Activated CD8-positive, alpha-beta T cell treated with anti-CD3 and anti-CD28 coated beads, Interleukin-2, amount 10 ng/mL, durations not matched to agents 7 days and 5 days (primary cell): ENCODE data around the gene NCAM1. TPM values are rescaled to one million over a fixed set of nuclear protein-coding genes. Genes with fewer than 3 reads are reported as not detected.

ENCODE experiments used
- ATAC-seq: fragments of 150-1000 bp; cut with Tn5 transposase; one replicate; pipeline ENCODE4 v1.10.0; 2021; ENCODE audit warnings: moderate library complexity
- CTCF ChIA-PET: fragments of 350-600 bp; sonication (Branson Sonifier 250); formaldehyde crosslinking; loops from one replicate; lab custom pipeline; 2021; ENCODE audit warnings: antibody characterized with exemption; lab: Charles Lee
- POLR2A ChIA-PET: fragments of 350-600 bp; sonication (Branson Sonifier 250); formaldehyde crosslinking; loops from one replicate; lab custom pipeline; 2021; ENCODE audit warnings: antibody characterized with exemption; lab: Charles Lee
- DNase-seq: peaks from one replicate; pipeline ENCODE4 v3.0.0-alpha.2; 2020
- H3K27ac Mint-ChIP-seq: one replicate; pipeline ENCODE4 v1.8.0; 2021; ENCODE audit warnings: mild to moderate bottlenecking, mixed read lengths
- H3K27me3 Mint-ChIP-seq: one replicate; pipeline ENCODE4 v1.8.0; 2021; ENCODE audit warnings: low read depth, mixed read lengths
- H3K36me3 Mint-ChIP-seq: one replicate; pipeline ENCODE4 v1.8.0; 2021; ENCODE audit warnings: low read depth, mixed read lengths
- H3K4me1 Mint-ChIP-seq: one replicate; pipeline ENCODE4 v1.8.0; 2021; ENCODE audit warnings: low read depth, mixed read lengths
- H3K4me3 Mint-ChIP-seq: one replicate; pipeline ENCODE4 v1.8.0; 2021; ENCODE audit warnings: mild to moderate bottlenecking, mixed read lengths
- H3K9me3 Mint-ChIP-seq: one replicate; pipeline ENCODE4 v1.8.0; 2022; ENCODE audit warnings: mixed read lengths; ENCODE audit not compliant: insufficient read depth
- total RNA-seq, 2 experiments: library from RNA; stranded (reverse); gene quantifications; one replicate each; pipeline ENCODE4 v1.2.3, GENCODE V29; 2021

NCAM1 gene
- total RNA-seq, 2 experiments from 2014 or later = 1.4 to 1.8 TPM

DNA sequence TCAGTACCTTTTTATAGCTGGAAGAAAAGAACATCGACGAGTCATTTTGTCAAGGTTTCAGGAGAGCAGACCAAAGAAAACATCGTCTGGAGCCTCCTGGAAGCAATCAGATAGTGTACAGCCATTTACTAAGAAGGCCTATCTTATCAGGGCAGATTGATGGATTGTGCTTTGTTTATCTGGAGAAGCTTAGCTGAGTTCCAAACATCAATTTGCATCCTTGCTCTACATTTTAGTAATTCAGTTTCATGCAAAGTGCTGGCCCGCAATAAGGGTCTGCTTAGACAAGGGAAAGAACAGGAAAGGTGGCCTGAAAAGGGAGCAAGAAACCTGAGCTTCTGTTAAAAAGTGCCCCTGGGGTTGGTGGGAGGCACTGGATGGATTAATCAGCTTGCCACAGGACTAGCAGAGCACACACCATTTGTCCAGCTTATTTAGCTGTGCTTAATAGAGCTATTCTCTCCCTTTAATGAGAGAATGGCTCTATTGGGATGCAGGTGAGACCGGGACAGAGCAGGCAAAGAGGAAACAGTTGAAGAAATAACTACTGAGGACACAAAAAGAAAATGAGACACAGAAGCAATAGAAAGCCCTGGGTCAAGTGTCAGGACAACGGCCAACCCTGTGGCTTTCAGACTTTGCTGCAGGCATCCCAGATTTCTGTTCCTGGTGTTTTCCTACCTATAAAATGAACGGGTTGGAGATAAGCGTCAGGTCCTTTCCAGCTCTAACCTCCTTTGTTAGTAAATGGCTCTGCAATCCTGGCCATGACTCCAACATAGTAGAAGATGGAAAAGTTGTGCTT, 231.1 kb downstream of the NCAM1 start:
- no peak for DNase-seq
- Mint-ChIP-seq H3K36me3 (no peaks in the 10 kb centered on the region), H3K4me3 (no peak overlapping the region), H3K9me3 (no peaks in the 10 kb centered on the region), H3K27ac (no peak overlapping the region), H3K4me1 (no peaks in the 10 kb centered on the region), H3K27me3 (no peaks in the 10 kb centered on the region)
- ChIA-PET CTCF (interaction anchor here (1.1 kb wide), 1 partner anchor 97 kb away, joined by 3 read pairs; no protein-coding TSS in a partner anchor), POLR2A (no interaction called here)
- no peak for ATAC-seq

DNA sequence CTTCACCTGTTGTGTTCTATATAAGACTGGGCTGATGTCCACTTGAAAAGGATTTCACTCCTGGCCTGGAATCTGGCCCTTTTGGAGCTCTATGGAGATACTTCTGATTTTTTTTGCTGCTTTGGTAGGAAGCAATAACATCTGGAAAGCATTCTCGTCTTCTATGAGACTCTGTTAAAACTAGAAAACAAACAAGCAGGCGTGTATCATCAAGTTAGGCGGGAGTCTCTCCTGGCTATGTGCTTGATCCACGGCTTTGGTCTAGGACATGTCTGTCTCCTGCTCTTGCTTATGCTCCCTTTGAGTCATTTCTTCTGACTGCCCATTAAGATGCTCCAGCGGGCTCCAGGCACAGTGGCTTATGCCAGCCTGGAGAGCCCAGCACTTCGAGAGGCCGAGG, 231.8 kb downstream of the NCAM1 start:
- H3K4me3 Mint-ChIP-seq = no peak overlapping the region
- H3K27me3 Mint-ChIP-seq = no peaks in the 10 kb centered on the region
- no peaks in the 10 kb centered on the region for H3K36me3 Mint-ChIP-seq
- H3K27ac Mint-ChIP-seq = no peak overlapping the region
- CTCF ChIA-PET = interaction anchor here (1.1 kb wide), 1 partner anchor 97 kb away, joined by 3 read pairs; no protein-coding TSS in a partner anchor
- ATAC-seq (no peak), DNase-seq (no peak)
- POLR2A ChIA-PET = no interaction called here
- no peaks in the 10 kb centered on the region for H3K4me1 Mint-ChIP-seq
- no peaks in the 10 kb centered on the region for H3K9me3 Mint-ChIP-seq

DNA sequence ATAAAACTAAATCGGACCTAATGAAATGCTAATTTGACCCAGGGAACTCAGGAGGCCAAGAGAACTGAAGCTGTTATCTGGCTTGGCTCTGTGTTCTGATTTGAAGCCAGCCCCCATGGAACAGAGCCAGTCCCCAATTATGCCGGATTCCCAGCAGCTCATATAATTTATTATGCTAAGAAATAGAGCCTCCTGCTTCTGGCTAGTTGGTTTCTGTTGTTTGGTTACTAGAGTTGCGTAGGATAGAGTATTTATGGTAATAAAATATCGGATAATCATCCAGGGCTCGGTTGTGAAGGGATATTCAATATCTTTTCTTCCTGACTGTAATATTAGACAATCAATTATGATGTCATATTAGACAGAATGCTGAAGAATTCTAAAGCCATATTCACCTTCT, 232.7 kb downstream of the NCAM1 start:
- Mint-ChIP-seq H3K27ac (no peak overlapping the region), H3K36me3 (no peaks in the 10 kb centered on the region), H3K4me3 (no peak overlapping the region), H3K9me3 (no peaks in the 10 kb centered on the region), H3K4me1 (no peaks in the 10 kb centered on the region), H3K27me3 (no peaks in the 10 kb centered on the region)
- POLR2A ChIA-PET = no interaction called here
- DNase-seq = no peak
- ATAC-seq = no peak
- CTCF ChIA-PET = no interaction called here

DNA sequence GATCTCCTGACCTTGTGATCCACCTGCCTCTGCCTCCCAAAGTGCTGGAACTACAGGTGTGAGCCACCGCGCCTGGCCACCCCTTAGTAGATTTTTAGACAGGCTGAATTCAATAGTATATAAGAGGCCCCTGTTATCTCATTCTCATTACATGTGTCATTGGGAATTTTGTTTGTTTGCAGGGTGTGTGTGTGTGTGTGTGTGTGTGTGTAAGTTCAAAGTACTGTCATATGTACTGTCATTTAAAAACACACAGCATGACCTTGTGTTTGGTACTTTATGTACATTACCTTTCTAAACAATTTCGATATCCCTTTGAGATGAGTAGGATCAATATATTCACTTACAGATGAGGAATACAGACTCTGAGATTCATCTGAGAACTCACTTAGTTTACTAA, 234.5 kb downstream of the NCAM1 start:
- ChIA-PET CTCF (no interaction called here), POLR2A (no interaction called here)
- DNase-seq = no peak
- no peak overlapping the region for H3K27ac Mint-ChIP-seq
- H3K4me3 Mint-ChIP-seq = no peak overlapping the region
- no peaks in the 10 kb centered on the region for H3K36me3 Mint-ChIP-seq
- ATAC-seq = no peak
- H3K9me3 Mint-ChIP-seq = no peaks in the 10 kb centered on the region
- H3K4me1 Mint-ChIP-seq = no peaks in the 10 kb centered on the region
- peaks cover 2% of the 10 kb centered on the region for H3K27me3 Mint-ChIP-seq

DNA sequence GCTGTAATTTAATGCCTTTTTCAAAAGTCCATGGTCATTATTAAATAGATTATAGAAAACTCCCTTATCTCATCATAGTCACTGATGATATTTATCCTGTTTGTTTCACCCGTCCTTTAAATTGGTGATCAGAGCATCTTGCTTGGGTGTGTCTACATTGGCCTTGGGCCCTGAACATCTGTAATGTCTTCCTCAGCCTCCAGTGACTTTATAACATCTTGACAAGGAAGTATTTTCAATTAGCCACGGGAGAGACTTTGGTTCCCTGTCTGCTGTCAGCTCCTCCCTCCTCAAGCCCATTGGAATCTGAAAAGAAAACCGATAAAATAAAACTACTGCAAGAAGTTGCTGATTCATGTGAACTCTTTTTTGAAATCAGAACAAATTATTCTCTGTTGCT, 236.2 kb downstream of the NCAM1 start:
- Mint-ChIP-seq H3K36me3 (no peaks in the 10 kb centered on the region), H3K4me1 (no peaks in the 10 kb centered on the region), H3K4me3 (no peak overlapping the region), H3K27me3 (peaks cover 2% of the 10 kb centered on the region), H3K27ac (no peak overlapping the region), H3K9me3 (no peaks in the 10 kb centered on the region)
- ATAC-seq (no peak), DNase-seq (no peak)
- POLR2A ChIA-PET = no interaction called here
- CTCF ChIA-PET = no interaction called here

DNA sequence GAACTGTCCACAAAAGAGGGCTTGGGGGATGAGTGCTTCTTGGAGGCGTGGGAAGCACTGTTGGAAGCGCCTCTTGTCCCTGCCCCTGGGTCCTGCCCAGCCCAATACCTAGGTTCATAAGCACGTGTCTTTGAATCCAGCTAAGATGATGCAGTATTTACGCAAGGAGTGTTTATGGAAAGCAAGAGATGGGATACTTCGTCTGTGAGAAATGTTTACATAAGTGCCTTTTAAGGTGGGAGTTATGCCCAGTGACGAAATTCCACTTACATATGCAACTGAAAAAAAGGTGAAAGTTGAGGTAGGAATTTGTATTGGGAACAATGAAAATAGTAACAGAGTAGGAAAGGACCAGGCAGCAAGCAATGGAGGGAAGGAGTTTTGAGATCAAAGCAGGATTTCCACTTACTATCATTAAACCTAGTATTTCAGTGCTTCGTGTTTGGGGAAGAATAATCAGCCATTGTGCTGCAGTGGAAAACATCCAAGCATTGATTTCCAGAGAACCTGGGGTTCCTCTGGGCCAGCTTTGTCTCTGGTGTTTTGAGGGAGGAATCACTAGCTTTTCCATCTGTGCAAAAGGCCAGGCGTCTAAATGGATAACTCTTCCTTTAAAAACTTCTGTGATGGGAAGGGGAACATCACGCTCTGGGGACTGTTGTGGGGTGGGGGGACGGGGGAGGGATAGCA, 237.9 kb downstream of the NCAM1 start:
- Mint-ChIP-seq H3K27me3 (peaks cover 2% of the 10 kb centered on the region), H3K9me3 (no peaks in the 10 kb centered on the region), H3K4me1 (no peaks in the 10 kb centered on the region), H3K4me3 (no peak overlapping the region), H3K27ac (no peak overlapping the region), H3K36me3 (no peaks in the 10 kb centered on the region)
- CTCF ChIA-PET = no interaction called here
- POLR2A ChIA-PET = no interaction called here
- ATAC-seq = no peak
- no peak for DNase-seq

DNA sequence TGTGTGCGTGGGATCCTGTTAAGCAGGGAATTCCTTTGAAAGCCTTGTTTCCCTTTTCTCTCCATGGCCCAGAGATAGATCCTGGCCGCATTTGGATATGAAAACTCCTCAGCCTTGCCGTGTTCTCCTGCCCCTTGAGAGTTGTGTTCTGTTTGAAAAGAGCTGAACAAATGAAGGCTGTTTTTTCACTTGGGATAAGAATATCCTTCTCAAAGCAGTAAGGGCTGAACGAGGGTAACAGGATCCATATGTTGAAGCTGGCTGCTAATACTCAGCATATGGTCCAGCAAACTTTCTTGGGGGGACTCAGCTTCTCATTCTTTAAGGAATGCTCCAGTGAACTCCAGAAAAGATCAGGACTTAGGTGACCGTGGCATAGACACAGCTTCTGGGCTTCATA, 238.6 kb downstream of the NCAM1 start:
- CTCF ChIA-PET = no interaction called here
- H3K36me3 Mint-ChIP-seq = no peaks in the 10 kb centered on the region
- POLR2A ChIA-PET = no interaction called here
- DNase-seq (no peak), ATAC-seq (no peak)
- no peak overlapping the region for H3K27ac Mint-ChIP-seq
- no peaks in the 10 kb centered on the region for H3K4me1 Mint-ChIP-seq
- no peak overlapping the region for H3K4me3 Mint-ChIP-seq
- no peaks in the 10 kb centered on the region for H3K9me3 Mint-ChIP-seq
- H3K27me3 Mint-ChIP-seq = peaks cover 2% of the 10 kb centered on the region

DNA sequence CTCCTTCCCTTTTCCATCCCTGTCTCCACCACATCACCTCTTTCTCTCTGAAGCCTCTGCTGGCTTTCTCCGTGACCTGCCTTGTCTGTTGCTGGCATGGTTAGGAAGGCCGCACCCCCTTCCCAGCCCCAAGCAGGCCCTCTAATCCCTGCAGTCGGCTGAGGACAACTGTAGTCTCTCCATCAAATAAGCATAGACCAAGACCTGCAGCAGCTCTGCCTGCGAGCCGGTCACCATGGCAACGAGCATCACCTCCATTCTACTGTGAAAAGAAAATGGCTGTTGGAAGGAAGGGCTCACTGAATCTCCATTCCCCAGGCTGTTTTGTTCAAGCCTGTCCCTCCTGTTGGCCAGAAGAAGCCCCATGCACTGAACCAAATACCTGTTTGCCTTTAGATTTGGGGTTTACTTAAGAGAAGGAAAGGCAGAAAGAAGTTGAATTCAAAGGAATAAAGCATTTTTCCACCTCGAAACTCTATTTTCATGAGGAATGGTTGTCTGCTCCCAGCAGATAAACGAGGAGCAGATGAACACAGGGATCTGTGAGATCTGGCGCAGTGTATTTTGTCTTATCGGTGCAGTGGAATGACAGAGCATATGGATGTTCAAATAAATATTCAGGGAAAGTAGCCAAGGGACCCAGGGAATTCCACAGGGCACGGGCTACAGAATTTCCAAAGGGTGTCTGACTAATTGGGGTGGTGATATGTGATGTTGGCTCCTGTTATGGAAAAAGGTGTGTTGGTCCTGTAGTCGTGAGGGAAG, 240.0 kb downstream of the NCAM1 start:
- no peak overlapping the region for H3K4me3 Mint-ChIP-seq
- ATAC-seq (no peak), DNase-seq (no peak)
- H3K36me3 Mint-ChIP-seq = no peaks in the 10 kb centered on the region
- no peak overlapping the region for H3K27ac Mint-ChIP-seq
- no peaks in the 10 kb centered on the region for H3K9me3 Mint-ChIP-seq
- no peaks in the 10 kb centered on the region for H3K4me1 Mint-ChIP-seq
- ChIA-PET POLR2A (no interaction called here), CTCF (no interaction called here)
- H3K27me3 Mint-ChIP-seq = peaks cover 2% of the 10 kb centered on the region

DNA sequence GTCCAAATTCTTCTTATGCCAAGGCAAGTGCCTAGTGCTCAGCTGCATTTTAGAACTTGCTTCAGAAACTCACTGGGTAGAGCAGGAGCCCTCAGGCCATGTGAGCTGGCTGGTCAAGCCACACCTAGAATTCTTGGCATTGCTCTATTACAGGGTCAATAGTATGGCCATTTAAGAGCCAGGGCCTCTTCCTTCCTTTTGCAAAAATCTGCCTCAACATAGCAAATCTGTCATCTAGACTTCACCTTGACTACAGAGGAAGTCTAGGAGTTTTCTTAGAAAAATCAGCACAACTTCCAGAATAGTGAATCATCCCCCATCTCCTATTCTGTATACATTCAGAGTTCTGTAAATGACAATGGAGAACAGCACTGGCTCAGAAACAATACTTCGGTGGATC, 241.2 kb downstream of the NCAM1 start:
- CTCF ChIA-PET = interaction anchor here (1.1 kb wide), 1 partner anchor 33 kb away, joined by 3 read pairs; no protein-coding TSS in a partner anchor
- no peaks in the 10 kb centered on the region for H3K4me1 Mint-ChIP-seq
- ATAC-seq (no peak), DNase-seq (no peak)
- H3K4me3 Mint-ChIP-seq = no peak overlapping the region
- H3K27ac Mint-ChIP-seq = no peak overlapping the region
- H3K27me3 Mint-ChIP-seq = peaks cover 2% of the 10 kb centered on the region
- POLR2A ChIA-PET = no interaction called here
- no peaks in the 10 kb centered on the region for H3K9me3 Mint-ChIP-seq
- no peaks in the 10 kb centered on the region for H3K36me3 Mint-ChIP-seq

DNA sequence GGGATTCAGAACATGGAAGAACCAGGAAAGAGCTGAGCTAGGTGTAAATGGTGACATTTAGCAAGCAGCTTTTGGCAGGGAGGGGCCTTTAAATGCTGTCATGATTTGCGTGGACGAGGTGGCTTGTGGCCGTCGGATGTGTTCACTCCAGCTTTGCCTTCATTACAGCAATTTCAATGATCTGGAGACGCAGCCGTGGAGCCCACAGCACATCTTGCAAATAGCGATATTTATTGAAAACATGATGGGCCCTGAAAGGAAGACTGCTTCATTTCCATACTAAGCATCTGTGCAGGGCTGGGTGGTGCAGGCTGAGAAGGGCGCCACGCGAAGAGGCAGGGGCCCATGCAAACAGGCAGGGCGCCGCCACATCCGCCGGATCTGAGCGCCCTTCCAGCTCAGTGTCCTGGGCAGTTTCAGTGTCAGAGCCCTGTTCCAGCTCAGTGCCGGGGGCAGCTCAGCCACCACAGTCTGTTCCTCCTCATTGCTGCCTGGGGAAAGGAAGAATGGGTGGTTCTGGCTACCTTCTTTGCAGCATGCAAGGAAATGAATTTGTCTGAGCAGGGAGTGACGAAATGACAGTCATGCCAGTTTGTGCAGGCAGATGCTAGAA, 242.0 kb downstream of the NCAM1 start:
- ChIA-PET POLR2A (no interaction called here), CTCF (interaction anchor here (1.1 kb wide), 1 partner anchor 34 kb away, joined by 3 read pairs; no protein-coding TSS in a partner anchor)
- no peak overlapping the region for H3K27ac Mint-ChIP-seq
- ATAC-seq (no peak), DNase-seq (no peak)
- H3K9me3 Mint-ChIP-seq = no peaks in the 10 kb centered on the region
- H3K4me3 Mint-ChIP-seq = no peak overlapping the region
- peaks cover 2% of the 10 kb centered on the region for H3K27me3 Mint-ChIP-seq
- H3K36me3 Mint-ChIP-seq = no peaks in the 10 kb centered on the region
- H3K4me1 Mint-ChIP-seq = no peaks in the 10 kb centered on the region

DNA sequence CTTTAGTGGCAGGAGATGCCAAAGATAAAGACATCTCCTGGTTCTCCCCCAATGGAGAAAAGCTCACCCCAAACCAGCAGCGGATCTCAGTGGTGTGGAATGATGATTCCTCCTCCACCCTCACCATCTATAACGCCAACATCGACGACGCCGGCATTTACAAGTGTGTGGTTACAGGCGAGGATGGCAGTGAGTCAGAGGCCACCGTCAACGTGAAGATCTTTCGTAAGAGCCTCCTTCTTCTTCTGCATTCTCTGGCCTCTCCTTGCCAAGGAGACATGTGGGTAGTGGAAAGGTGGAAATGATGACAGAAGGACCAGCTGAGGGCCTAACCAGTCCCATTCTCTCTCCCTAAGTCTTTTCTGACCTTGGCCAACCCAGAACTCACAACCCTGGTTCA, 243.1 kb downstream of the NCAM1 start:
- Mint-ChIP-seq H3K9me3 (no peaks in the 10 kb centered on the region), H3K27ac (no peak overlapping the region), H3K4me3 (no peak overlapping the region), H3K27me3 (no peaks in the 10 kb centered on the region), H3K36me3 (no peaks in the 10 kb centered on the region), H3K4me1 (no peaks in the 10 kb centered on the region)
- ATAC-seq (no peak), DNase-seq (no peak)
- ChIA-PET CTCF (no interaction called here), POLR2A (no interaction called here)
